IMR-90 (cell line): Measurements from ENCODE around the gene FAM110D.

ENCODE experiments used
- CTCF ChIP-seq: conservative IDR thresholded peaks from 2 replicates; pipeline ENCODE4 v1.5.1; 2012; ENCODE audit warnings: mild to moderate bottlenecking, low read depth, low read length, improper control_type of control experiment
- POLR2A ChIP-seq: IDR thresholded peaks from 2 replicates; pipeline ENCODE4 v1.6.1; 2012; ENCODE audit warnings: mild to moderate bottlenecking, low read depth, low read length

GRCh38 chr1:26160527-26161414 is 1.9 kb downstream of the FAM110D start:
- TF ChIP-seq POLR2A: no peak
- no peak for TF ChIP-seq CTCF
